ENCODE data around the gene SLC35E1.

Gene SLC35E1

DNA sequence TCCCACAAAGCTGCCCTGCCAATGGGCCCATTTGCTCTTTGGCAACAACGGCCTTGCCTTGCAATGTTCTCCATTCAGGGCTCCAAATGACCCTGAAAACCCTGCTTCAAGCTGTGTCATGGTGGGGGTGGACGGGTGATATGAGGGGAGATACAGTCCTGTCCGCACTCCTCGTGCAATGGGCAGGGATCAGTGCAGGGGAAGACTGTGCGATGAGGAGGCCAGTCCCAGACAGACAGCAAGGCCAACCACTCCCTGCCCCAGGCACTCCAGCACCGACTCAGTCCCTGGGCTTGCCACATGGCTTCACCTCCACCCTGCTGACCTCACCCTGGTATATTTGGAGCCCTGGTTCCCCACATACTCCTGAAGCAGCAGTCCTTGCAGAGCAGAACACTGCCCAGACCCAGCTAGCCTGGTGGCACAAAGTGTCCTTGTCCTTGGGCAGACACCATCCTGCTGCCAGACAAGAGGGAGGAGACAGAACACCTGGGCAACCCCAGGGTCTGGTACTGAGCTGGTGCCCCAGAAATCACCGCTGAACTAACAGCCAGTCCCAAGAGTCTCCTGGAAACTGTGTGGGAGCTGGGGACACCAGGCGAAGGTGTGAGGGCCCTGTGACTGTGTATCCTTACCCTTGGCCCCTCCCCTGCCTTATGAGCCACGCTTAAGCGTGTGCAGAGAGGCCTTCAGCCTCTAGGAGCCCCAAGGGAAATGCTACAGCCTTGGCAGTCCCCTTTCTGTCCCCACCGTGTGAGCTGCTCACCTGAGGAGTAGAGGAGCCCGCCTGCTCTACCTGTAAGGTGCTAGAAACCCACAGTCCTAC, 9.1 kb upstream of the SLC35E1 start:
- H3K4me3 ChIP-seq (ENCODE audit: low read depth, low read length): no peak overlapping the region
- TF ChIP-seq, protein P1, sequence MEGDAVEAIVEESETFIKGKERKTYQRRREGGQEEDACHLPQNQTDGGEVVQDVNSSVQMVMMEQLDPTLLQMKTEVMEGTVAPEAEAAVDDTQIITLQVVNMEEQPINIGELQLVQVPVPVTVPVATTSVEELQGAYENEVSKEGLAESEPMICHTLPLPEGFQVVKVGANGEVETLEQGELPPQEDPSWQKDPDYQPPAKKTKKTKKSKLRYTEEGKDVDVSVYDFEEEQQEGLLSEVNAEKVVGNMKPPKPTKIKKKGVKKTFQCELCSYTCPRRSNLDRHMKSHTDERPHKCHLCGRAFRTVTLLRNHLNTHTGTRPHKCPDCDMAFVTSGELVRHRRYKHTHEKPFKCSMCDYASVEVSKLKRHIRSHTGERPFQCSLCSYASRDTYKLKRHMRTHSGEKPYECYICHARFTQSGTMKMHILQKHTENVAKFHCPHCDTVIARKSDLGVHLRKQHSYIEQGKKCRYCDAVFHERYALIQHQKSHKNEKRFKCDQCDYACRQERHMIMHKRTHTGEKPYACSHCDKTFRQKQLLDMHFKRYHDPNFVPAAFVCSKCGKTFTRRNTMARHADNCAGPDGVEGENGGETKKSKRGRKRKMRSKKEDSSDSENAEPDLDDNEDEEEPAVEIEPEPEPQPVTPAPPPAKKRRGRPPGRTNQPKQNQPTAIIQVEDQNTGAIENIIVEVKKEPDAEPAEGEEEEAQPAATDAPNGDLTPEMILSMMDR (IDR thresholded peaks at IDR 0.05; ENCODE audit: low read depth, low read length): no peak
- peaks cover 8% of the 10 kb centered on the region for H3K36me3 ChIP-seq
- H3K27me3 ChIP-seq: no peaks in the 10 kb centered on the region
- H3K9me3 ChIP-seq: no peaks in the 10 kb centered on the region
- DNase-seq: no peak
- peaks cover 29% of the 10 kb centered on the region for H3K4me1 ChIP-seq

DNA sequence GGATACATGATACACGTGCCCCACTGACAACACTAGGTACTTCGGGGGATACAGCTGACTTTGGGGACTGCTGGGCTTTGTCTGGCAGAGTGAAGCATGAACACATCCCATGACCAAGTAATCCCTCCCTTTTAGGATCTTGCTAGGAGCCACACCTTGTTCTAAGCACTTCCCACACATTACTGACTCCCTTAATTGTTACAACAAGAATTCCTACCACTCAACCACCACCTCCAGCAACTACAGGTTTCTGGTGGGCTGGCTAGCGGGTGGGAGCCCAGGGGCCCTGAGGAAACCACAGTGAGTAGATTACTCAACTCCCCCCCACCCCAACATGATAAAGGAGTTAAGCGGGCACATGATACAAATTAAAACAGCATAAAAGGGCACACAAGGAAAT, 7.2 kb upstream of the SLC35E1 start:
- no peaks in the 10 kb centered on the region for H3K27me3 ChIP-seq
- TF ChIP-seq, protein P1 (IDR thresholded peaks at IDR 0.05; ENCODE audit: low read depth, low read length): no peak
- no peak for DNase-seq
- H3K4me1 ChIP-seq: peaks cover 23% of the 10 kb centered on the region
- H3K4me3 ChIP-seq (ENCODE audit: low read depth, low read length): no peak overlapping the region
- no peaks in the 10 kb centered on the region for H3K9me3 ChIP-seq
- H3K36me3 ChIP-seq: peaks cover 13% of the 10 kb centered on the region

DNA sequence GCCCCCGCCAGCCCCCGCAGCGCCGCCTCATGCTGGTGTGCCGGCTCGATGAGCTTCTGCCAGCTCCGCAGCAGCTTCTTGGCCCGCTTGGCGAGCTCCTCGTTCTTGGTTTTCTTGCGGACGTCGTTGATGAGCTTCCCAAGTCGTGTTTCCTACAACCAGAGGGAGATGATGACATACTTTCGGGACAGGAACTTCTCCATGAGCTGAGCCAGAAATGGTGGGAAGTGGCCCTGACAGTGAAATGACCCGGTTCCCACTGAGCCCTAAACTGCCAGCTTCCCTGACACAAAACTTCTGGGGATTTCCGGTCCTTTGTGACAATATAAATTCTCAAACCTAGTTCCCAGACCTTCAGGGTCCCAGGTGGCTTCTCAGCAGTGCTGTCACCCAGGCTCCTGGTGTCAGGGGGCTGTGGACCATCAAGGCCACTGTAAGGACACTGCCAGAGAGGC, 5.3 kb upstream of the SLC35E1 start:
- no peak for DNase-seq
- TF ChIP-seq, protein P1 (IDR thresholded peaks at IDR 0.05; ENCODE audit: low read depth, low read length): no peak
- H3K36me3 ChIP-seq: peaks cover 18% of the 10 kb centered on the region

DNA sequence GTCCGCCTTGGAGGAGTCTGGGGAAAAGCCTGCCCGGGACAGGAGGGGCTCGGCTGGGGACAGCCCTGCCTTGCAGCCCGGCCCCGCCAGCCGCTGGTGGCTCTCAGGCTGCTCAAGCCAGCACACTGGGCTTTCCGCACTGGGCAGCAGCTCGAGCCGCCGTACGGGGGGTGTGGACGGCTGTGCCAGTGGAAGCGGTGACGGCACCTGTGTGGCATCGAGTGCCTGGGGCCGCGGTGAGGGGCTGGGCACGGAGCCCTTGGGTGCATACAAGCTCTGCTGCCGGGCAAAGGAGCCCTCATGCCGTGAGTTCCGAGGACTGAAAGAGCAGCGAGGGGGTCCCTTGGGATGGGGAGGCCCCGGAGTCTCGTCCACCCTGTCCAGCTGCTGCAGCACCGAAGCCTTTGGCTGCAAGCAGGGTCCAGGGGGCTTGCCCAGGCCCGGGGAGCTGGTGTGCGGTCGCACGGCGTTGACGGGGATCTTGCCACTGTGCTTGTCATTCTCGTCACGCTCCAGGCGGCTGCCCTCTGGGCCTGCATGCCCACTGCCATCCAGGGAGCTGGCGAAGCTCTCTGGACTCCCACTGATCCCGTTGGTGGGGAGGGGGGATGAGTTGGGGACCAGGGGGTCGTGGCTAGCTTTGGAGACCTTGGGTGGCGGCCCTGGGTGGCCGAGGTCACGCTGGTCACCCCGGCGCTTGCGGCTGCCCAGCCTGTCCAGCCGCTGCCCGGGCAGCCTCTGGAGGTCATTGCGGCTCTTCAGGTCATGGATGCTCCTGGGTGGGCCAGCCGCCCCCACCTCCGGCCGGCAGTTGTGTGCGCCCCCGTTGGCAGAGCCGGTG, 4.7 kb upstream of the SLC35E1 start:
- no peak overlapping the region for H3K4me3 ChIP-seq (ENCODE audit: low read depth, low read length)

More for the DNA sequence above, 5.3 kb upstream of the SLC35E1 start:
- no peaks in the 10 kb centered on the region for H3K9me3 ChIP-seq
- no peak overlapping the region for H3K4me3 ChIP-seq (ENCODE audit: low read depth, low read length)
- peaks cover 8% of the 10 kb centered on the region for H3K4me1 ChIP-seq
- H3K27me3 ChIP-seq: no peaks in the 10 kb centered on the region

DNA sequence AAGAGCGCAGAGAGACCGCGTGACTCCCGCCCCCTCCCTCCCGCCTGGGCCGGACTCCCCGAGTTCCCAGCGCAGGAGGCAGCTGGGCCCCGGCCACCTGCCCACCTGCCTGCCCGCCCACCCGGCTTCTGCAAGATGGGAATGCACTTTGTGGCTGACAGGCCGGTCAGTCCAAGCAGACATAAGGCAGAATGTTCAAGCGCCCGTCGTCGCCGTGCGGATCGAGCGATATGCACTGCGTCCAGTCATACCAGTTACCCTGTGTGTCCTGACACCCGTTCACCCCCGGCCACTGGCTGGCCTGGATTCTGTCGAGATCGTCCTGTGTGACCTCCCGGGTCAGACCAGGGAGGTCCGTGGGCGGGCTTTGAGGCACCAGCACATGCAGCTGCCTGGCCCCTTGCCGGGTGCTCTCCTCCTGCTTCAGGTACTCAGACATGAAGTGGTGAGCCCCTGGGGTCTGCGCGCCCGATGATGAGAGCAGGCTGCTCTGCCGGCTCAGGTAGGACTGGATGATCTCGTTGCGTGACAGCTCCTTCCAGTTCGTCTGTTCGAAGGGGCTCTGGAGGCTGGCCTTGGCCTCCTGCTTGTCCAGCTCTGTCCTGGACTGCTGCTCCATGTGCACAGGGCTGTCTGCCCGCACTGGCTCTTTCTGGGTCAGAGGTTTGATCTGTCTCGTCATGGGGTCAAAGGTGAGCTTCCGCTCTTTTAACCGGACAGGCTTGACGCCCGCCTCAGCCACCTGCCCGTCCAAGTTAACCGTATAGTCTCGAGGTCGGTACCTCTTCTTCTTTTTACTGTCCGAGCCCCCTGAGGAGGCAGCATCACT, 3.9 kb upstream of the SLC35E1 start:
- Histone ChIP-seq H3K9me3 (no peaks in the 10 kb centered on the region), H3K27me3 (no peaks in the 10 kb centered on the region), H3K4me3 (ENCODE audit: low read depth, low read length) (no peak overlapping the region), H3K36me3 (peaks cover 18% of the 10 kb centered on the region), H3K4me1 (peaks cover 1% of the 10 kb centered on the region; the same call in 1 of the 2 replicates)
- DNase-seq: no peak
- TF ChIP-seq, protein P1 (IDR thresholded peaks at IDR 0.05; ENCODE audit: low read depth, low read length): no peak

More for the DNA sequence above, 4.7 kb upstream of the SLC35E1 start:
- TF ChIP-seq, protein P1 (IDR thresholded peaks at IDR 0.05; ENCODE audit: low read depth, low read length): no peak
- no peaks in the 10 kb centered on the region for H3K9me3 ChIP-seq
- H3K27me3 ChIP-seq: no peaks in the 10 kb centered on the region
- peaks cover 18% of the 10 kb centered on the region for H3K36me3 ChIP-seq
- DNase-seq: no peak
- H3K4me1 ChIP-seq: peaks cover 7% of the 10 kb centered on the region

All from BE2C (cell line).